K562 (cell line): ENCODE results near the gene RNF31. TPM values are rescaled to one million over a fixed set of nuclear protein-coding genes. Genes with fewer than 3 reads are reported as not detected.

Experiments used
- ATAC-seq: fragments of 200-7000 bp; cut with Tn5 transposase; 3 replicates; pipeline ENCODE4 v1.9.1; 2020; ENCODE audit warnings: moderate library complexity
- BruUV-seq: library from RNA; stranded (reverse); fragments of 400-500 nt; replicated peaks from 2 replicates; lab custom pipeline; 2021; lab: Mats Ljungman, UMichigan
- CTCF ChIA-PET: fragments of 300-600 bp; formaldehyde crosslinking; extraction: SDS; loops from one replicate; lab custom pipeline; 2021; ENCODE audit warnings: low intra/inter-chr PET ratio; lab: Yijun Ruan, JAX
- POLR2A ChIA-PET: fragments of 300-600, 350-650 bp; sonication (Branson Sonifier 250); formaldehyde crosslinking; extraction: SDS; loops from one replicate; lab custom pipeline; 2021; ENCODE audit warnings: antibody characterized with exemption, inconsistent platforms; lab: Yijun Ruan, JAX
- DNase-seq, 4 experiments: peaks; one replicate each; pipeline versions ENCODE4 v3.0.0 to v3.0.0-alpha.2; 2011 to 2018; ENCODE audit warnings: low spot score in 3 of 4, mixed read lengths in 3 of 4; ENCODE audit errors: extremely low read depth in 1 of 4
- FAIRE-seq: peaks from 2 replicates; lab custom pipeline; 2011; peaks lifted over from hg19 to GRCh38; lab: Jason Lieb, UNC
- H2AFZ ChIP-seq: 2 replicates; pipeline ENCODE4 v1.6.0; 2011; ENCODE audit warnings: low read depth, low read length, control low read depth, inconsistent platforms
- H3K27ac ChIP-seq: fragments of 200-600 bp; 3 replicates; pipeline ENCODE4 v1.8.0; 2011; ENCODE audit warnings: low read depth, mild to moderate bottlenecking, control low read depth, inconsistent platforms, low read length, moderate library complexity, mixed read lengths; ENCODE audit errors: extremely low read depth
- H3K27me3 ChIP-seq, 2 experiments: fragments of 300-600 bp in 1 of 2; 2 replicates in 1 of 2; 3 replicates in 1 of 2; pipeline versions ENCODE4 v1.6.0 to v1.8.0; 2011; ENCODE audit warnings: inconsistent platforms in 2 of 2, low read length in 2 of 2, mild to moderate bottlenecking in 1 of 2, mixed read lengths in 1 of 2, moderate library complexity in 1 of 2; ENCODE audit not compliant: control insufficient read depth in 2 of 2, insufficient read depth in 2 of 2
- H3K36me3 ChIP-seq: fragments of 300-600 bp; 3 replicates; pipeline ENCODE4 v1.8.0; 2011; ENCODE audit warnings: mild to moderate bottlenecking, low read length, inconsistent platforms; ENCODE audit not compliant: control insufficient read depth, insufficient read depth
- H3K4me1 ChIP-seq, 2 experiments: fragments of 200-600 bp in 1 of 2; replicated peaks in 1 of 2; 2 replicates in 1 of 2; 3 replicates in 1 of 2; pipeline versions ENCODE4 v1.5.1 to v1.8.0; 2011; ENCODE audit warnings: inconsistent platforms in 2 of 2, low read length in 2 of 2, mild to moderate bottlenecking in 1 of 2, mixed read lengths in 1 of 2, moderate library complexity in 1 of 2; ENCODE audit not compliant: control insufficient read depth in 2 of 2, insufficient read depth in 2 of 2
- H3K4me2 ChIP-seq: 2 replicates; pipeline ENCODE4 v1.6.1; 2011; ENCODE audit warnings: low read length, control low read depth, inconsistent platforms, mixed read lengths; ENCODE audit not compliant: insufficient read depth
- H3K4me3 ChIP-seq: fragments of 200-600 bp; sonication (generic), shearing (Covaris generic); 2 replicates; pipeline ENCODE4 v1.5.1; 2016; ENCODE audit warnings: control low read depth, inconsistent platforms
- H3K79me2 ChIP-seq: fragments of 200-600 bp; 3 replicates; pipeline ENCODE4 v1.8.0; 2011; ENCODE audit warnings: low read length, inconsistent platforms; ENCODE audit not compliant: control insufficient read depth, insufficient read depth
- H3K9ac ChIP-seq, 2 experiments: 2 replicates each; pipeline versions ENCODE4 v1.6.0 to v1.6.1; 2011; ENCODE audit warnings: low read depth in 2 of 2, low read length in 2 of 2, control low read depth in 1 of 2, inconsistent platforms in 1 of 2, mild to moderate bottlenecking in 1 of 2, mixed read lengths in 1 of 2; ENCODE audit not compliant: insufficient read depth in 1 of 2
- H3K9me1 ChIP-seq: one replicate; pipeline ENCODE4 v1.6.0; 2011; ENCODE audit warnings: inconsistent platforms, mild to moderate bottlenecking, low read length, moderate library complexity; ENCODE audit not compliant: control insufficient read depth, insufficient read depth
- H3K9me3 ChIP-seq: replicated peaks from 2 replicates; pipeline ENCODE4 v1.5.1; 2011; ENCODE audit warnings: low read depth, low read length, inconsistent platforms; ENCODE audit not compliant: control insufficient read depth, insufficient read depth
- H4K20me1 ChIP-seq: replicated peaks from 2 replicates; pipeline ENCODE4 v1.6.1; 2011; ENCODE audit warnings: low read length, inconsistent platforms, mixed read lengths; ENCODE audit not compliant: control insufficient read depth, insufficient read depth
- ZNF518B ChIP-seq: fragments of 250-450 bp; sonication (Bioruptor Pico); IDR thresholded peaks from 2 replicates; pipeline ENCODE4 v1.5.0; 2021; ENCODE audit warnings: mild to moderate bottlenecking, moderate library complexity
- WGBS: fragments of 100-300 bp; shearing (Covaris generic); methylation state at CpG from one replicate; pipeline ENCODE4 v1.1.6; 2016; ENCODE audit warnings: low coverage, mixed read lengths; ENCODE audit not compliant: insufficient coverage; ENCODE audit errors: missing lambda C conversion rate; 5-methylcytosine and 5-hydroxymethylcytosine counted together
- in situ Hi-C: fragments of 300-500 bp; cut with MboI; formaldehyde crosslinking; loops from 4 replicates; pipeline ENCODE4 v1.15.0; 2018; ENCODE audit warnings: inconsistent platforms, mixed read lengths
- intact Hi-C: fragments of 100-400 bp; cut with micrococcal nuclease; formaldehyde crosslinking; loops from 2 replicates; pipeline ENCODE4 v1.14.2; 2022
- polyA plus RNA-seq, 8 experiments: library from polyadenylated mRNA; depleted of rRNA in 4 of 8; stranded (reverse) in 5 of 8; unstranded in 3 of 8; fragments of >200 nt; fragmentation: Nextera tagmentation in 2 of 8; fragmentation: Illumina TruSeq in 1 of 8; extraction: Ambion mirVana in 2 of 8; extraction: Trizol in 1 of 8; gene quantifications; 2 replicates each; pipeline versions ENCODE4 v1.2.1 to v1.2.3, GENCODE V29; 2011 to 2014; ENCODE audit warnings: inconsistent platforms in 1 of 8, missing spikeins in 1 of 8
- total RNA-seq, 7 experiments: library from RNA; depleted of rRNA in 6 of 7; stranded (reverse); fragments of >200 nt in 6 of 7; fragmentation: Illumina TruSeq in 2 of 7; extraction: Trizol in 2 of 7; gene quantifications; 2 replicates each; pipeline versions ENCODE4 v1.2.1 to v1.2.3, GENCODE V29; 2011 to 2021; ENCODE audit warnings: low replicate concordance in 1 of 7
- TF ChIP-seq, protein P1 (sequence below): fragments of 450-650 bp; IDR thresholded peaks from 2 replicates; pipeline ENCODE4 v1.6.1; 2018; ENCODE audit not compliant: partially characterized antibody
- TF ChIP-seq, protein P2 (sequence below): fragments of 450-650 bp; IDR thresholded peaks from 2 replicates; pipeline ENCODE4 v1.6.1; 2016; ENCODE audit warnings: low read depth

RNF31 gene
- total and polyA plus RNA-seq, 9 of the 15 experiments (the other 6 are each of a cell fraction or from before 2014, with no cell fraction given): 3.1 to 47.6 (median 19.1) TPM

- TF ChIP-seq, protein P1, sequence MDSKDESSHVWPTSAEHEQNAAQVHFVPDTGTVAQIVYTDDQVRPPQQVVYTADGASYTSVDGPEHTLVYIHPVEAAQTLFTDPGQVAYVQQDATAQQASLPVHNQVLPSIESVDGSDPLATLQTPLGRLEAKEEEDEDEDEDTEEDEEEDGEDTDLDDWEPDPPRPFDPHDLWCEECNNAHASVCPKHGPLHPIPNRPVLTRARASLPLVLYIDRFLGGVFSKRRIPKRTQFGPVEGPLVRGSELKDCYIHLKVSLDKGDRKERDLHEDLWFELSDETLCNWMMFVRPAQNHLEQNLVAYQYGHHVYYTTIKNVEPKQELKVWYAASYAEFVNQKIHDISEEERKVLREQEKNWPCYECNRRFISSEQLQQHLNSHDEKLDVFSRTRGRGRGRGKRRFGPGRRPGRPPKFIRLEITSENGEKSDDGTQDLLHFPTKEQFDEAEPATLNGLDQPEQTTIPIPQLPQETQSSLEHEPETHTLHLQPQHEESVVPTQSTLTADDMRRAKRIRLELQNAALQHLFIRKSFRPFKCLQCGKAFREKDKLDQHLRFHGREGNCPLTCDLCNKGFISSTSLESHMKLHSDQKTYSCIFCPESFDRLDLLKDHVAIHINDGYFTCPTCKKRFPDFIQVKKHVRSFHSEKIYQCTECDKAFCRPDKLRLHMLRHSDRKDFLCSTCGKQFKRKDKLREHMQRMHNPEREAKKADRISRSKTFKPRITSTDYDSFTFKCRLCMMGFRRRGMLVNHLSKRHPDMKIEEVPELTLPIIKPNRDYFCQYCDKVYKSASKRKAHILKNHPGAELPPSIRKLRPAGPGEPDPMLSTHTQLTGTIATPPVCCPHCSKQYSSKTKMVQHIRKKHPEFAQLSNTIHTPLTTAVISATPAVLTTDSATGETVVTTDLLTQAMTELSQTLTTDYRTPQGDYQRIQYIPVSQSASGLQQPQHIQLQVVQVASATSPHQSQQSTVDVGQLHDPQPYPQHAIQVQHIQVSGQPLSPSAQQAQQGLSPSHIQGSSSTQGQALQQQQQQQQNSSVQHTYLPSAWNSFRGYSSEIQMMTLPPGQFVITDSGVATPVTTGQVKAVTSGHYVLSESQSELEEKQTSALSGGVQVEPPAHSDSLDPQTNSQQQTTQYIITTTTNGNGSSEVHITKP: no peak
Measured at GRCh38 chr14:24165785-24166184, 18.5 kb downstream of the RNF31 start (continued).

GRCh38 chr14:24167469-24168114 lies 20.3 kb downstream of the RNF31 start:
- no peaks in the 10 kb centered on the region for H4K20me1 ChIP-seq
- no peaks in the 10 kb centered on the region; a peak in 1 of 5 replicates for H3K4me1 ChIP-seq
- H3K9me1 ChIP-seq: no peaks in the 10 kb centered on the region
- H3K9me3 ChIP-seq: no peaks in the 10 kb centered on the region
- intact Hi-C loops (no loop called here), in situ Hi-C loops (no loop called here)
- peak overlapping the region; percentile 26; the same call in 1 of the 3 replicates for H3K27ac ChIP-seq
- peak; percentile 46; the same call in 2 of the 3 replicates for ATAC-seq
- no peak for FAIRE-seq
- H3K27me3 ChIP-seq: no peaks in the 10 kb centered on the region
- H3K4me2 ChIP-seq: no peak overlapping the region
- WGBS: 65% methylated on average over 2 of the region's 3 CpGs
- no peak overlapping the region for H3K9ac ChIP-seq
- H2AFZ ChIP-seq: no peak overlapping the region
- no TSS peak for BruUV-seq
- POLR2A ChIA-PET: interaction anchor here (0.6 kb wide), 1 partner anchor 221 kb away, joined by 3 read pairs; no protein-coding TSS in a partner anchor
- CTCF ChIA-PET: no interaction called here
- no peaks in the 10 kb centered on the region for H3K79me2 ChIP-seq
- no peak for DNase-seq
- H3K36me3 ChIP-seq: peaks cover 36% of the 10 kb centered on the region; the same call in 2 of the 3 replicates
- no peak overlapping the region for H3K4me3 ChIP-seq
- TF ChIP-seq, protein P2, sequence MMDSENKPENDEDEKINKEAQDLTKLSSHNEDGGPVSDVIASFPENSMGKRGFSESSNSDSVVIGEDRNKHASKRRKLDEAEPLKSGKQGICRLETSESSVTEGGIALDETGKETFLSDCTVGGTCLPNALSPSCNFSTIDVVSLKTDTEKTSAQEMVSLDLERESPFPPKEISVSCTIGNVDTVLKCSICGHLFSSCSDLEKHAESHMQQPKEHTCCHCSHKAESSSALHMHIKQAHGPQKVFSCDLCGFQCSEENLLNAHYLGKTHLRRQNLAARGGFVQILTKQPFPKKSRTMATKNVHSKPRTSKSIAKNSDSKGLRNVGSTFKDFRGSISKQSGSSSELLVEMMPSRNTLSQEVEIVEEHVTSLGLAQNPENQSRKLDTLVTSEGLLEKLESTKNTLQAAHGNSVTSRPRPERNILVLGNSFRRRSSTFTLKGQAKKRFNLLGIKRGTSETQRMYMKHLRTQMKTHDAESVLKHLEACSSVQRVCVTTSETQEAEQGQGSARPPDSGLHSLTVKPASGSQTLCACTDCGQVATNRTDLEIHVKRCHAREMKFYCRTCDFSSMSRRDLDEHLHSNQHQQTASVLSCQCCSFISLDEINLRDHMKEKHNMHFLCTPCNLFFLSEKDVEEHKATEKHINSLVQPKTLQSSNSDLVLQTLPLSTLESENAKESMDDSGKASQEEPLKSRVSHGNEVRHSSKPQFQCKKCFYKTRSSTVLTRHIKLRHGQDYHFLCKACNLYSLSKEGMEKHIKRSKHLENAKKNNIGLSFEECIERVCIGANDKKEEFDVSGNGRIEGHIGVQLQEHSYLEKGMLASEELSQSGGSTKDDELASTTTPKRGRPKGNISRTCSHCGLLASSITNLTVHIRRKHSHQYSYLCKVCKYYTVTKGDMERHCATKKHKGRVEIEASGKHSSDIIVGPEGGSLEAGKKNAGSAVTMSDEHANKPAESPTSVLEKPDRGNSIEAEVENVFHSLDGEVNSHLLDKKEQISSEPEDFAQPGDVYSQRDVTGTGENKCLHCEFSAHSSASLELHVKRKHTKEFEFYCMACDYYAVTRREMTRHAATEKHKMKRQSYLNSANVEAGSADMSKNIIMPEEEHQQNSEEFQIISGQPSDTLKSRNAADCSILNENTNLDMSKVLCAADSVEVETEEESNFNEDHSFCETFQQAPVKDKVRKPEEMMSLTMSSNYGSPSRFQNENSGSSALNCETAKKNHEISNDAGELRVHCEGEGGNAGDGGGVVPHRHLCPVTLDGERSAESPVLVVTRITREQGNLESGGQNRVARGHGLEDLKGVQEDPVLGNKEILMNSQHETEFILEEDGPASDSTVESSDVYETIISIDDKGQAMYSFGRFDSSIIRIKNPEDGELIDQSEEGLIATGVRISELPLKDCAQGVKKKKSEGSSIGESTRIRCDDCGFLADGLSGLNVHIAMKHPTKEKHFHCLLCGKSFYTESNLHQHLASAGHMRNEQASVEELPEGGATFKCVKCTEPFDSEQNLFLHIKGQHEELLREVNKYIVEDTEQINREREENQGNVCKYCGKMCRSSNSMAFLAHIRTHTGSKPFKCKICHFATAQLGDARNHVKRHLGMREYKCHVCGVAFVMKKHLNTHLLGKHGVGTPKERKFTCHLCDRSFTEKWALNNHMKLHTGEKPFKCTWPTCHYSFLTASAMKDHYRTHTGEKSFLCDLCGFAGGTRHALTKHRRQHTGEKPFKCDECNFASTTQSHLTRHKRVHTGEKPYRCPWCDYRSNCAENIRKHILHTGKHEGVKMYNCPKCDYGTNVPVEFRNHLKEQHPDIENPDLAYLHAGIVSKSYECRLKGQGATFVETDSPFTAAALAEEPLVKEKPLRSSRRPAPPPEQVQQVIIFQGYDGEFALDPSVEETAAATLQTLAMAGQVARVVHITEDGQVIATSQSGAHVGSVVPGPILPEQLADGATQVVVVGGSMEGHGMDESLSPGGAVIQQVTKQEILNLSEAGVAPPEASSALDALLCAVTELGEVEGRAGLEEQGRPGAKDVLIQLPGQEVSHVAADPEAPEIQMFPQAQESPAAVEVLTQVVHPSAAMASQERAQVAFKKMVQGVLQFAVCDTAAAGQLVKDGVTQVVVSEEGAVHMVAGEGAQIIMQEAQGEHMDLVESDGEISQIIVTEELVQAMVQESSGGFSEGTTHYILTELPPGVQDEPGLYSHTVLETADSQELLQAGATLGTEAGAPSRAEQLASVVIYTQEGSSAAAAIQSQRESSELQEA: no peak
- TF ChIP-seq ZNF518B (CRISPR knock-in tag): no peak
